A673 (cell line): ENCODE data around the gene PYGL. TPM values are rescaled to one million over a fixed set of nuclear protein-coding genes. Genes with fewer than 3 reads are reported as not detected.

ENCODE experiments used
- BruUV-seq: library from RNA; stranded (reverse); fragments of 400-500 nt; replicated peaks from 2 replicates; lab custom pipeline; 2021; lab: Mats Ljungman, UMichigan
- CTCF ChIA-PET: fragments of 300-600 bp; sonication (Branson Sonifier 250); formaldehyde crosslinking; loops from one replicate; lab custom pipeline; 2022; ENCODE audit warnings: antibody characterized with exemption; lab: Charles Lee
- POLR2A ChIA-PET: fragments of 300-600 bp; sonication (Branson Sonifier 250); formaldehyde crosslinking; loops from one replicate; lab custom pipeline; 2022; ENCODE audit warnings: antibody characterized with exemption; ENCODE audit not compliant: low non-redundant PET; lab: Charles Lee
- DNase-seq: peaks from one replicate; pipeline ENCODE4 v3.0.0-alpha.2; 2015; ENCODE audit warnings: low spot score
- H3K27ac ChIP-seq: fragments of 200-600 bp; sonication (generic); 2 replicates; pipeline ENCODE4 v1.5.1; 2016; ENCODE audit warnings: mixed run types, low read depth, mild to moderate bottlenecking, mixed read lengths, antibody characterized with exemption, low read length; ENCODE audit not compliant: poor library complexity, severe bottlenecking
- H3K27me3 ChIP-seq: fragments of 200-600 bp; sonication (generic); replicated peaks from 2 replicates; pipeline ENCODE4 v1.6.1; 2017; ENCODE audit warnings: mixed run types, low read depth, mild to moderate bottlenecking, mixed read lengths, antibody characterized with exemption, low read length; ENCODE audit not compliant: insufficient read depth, poor library complexity
- H3K36me3 ChIP-seq: fragments of 200-600 bp; sonication (generic); 2 replicates; pipeline ENCODE4 v1.6.1; 2016; ENCODE audit warnings: mixed run types, mild to moderate bottlenecking, mixed read lengths, antibody characterized with exemption, low read length; ENCODE audit not compliant: insufficient read depth, poor library complexity, severe bottlenecking
- H3K4me1 ChIP-seq: fragments of 200-600 bp; sonication (generic); 2 replicates; pipeline ENCODE4 v1.6.1; 2017; ENCODE audit warnings: mixed run types, mild to moderate bottlenecking, mixed read lengths, antibody characterized with exemption, low read length; ENCODE audit not compliant: insufficient read depth, poor library complexity, severe bottlenecking
- H3K4me3 ChIP-seq: fragments of 200-600 bp; sonication (generic); 2 replicates; pipeline ENCODE4 v1.5.1; 2016; ENCODE audit warnings: low read depth, mixed run types, mild to moderate bottlenecking, mixed read lengths, low read length; ENCODE audit not compliant: poor library complexity, severe bottlenecking
- H3K9me3 ChIP-seq: fragments of 200-600 bp; sonication (generic); 2 replicates; pipeline ENCODE4 v1.6.1; 2016; ENCODE audit warnings: mixed run types, low read depth, mild to moderate bottlenecking, mixed read lengths, antibody characterized with exemption, low read length; ENCODE audit not compliant: poor library complexity, severe bottlenecking
- CTCF ChIP-seq: fragments of 300-800, 200-600 bp; sonication (generic); conservative IDR thresholded peaks from 2 replicates; pipeline ENCODE4 v1.5.1; 2017; ENCODE audit warnings: low read depth, mild to moderate bottlenecking, antibody characterized with exemption, low read length, moderate library complexity, mixed read lengths
- EZH2 ChIP-seq: fragments of 200-600 bp; sonication (generic); IDR thresholded peaks from 2 replicates; pipeline ENCODE4 v1.6.1; 2017; ENCODE audit warnings: borderline replicate concordance, low read depth, mild to moderate bottlenecking, mixed read lengths, antibody characterized with exemption, low read length; ENCODE audit not compliant: poor library complexity, severe bottlenecking
- intact Hi-C: fragments of 100-400 bp; cut with micrococcal nuclease; formaldehyde crosslinking; loops from one replicate; pipeline ENCODE4 v1.10.0; 2022; ENCODE audit not compliant: unreplicated experiment
- total RNA-seq: library from RNA; stranded (reverse); gene quantifications from 2 replicates; pipeline ENCODE4 v1.2.3, GENCODE V29; 2021

The PYGL gene
- total RNA-seq, 1 experiment from 2014 or later: 14.2 TPM

- no TSS peak for BruUV-seq
- no peak for TF ChIP-seq EZH2
- TF ChIP-seq CTCF: no peak
- no peak overlapping the region for H3K27ac ChIP-seq
- no peak overlapping the region for H3K4me3 ChIP-seq
- H3K36me3 ChIP-seq: no peaks in the 10 kb centered on the region
- DNase-seq: peak; percentile 10
- ChIA-PET POLR2A (interaction anchor here (0.7 kb wide), 1 partner anchor 305 kb away, joined by 3 read pairs; no protein-coding TSS in a partner anchor), CTCF (no interaction called here)
- no peaks in the 10 kb centered on the region for H3K9me3 ChIP-seq
- peaks cover 3% of the 10 kb centered on the region for H3K27me3 ChIP-seq
- no peaks in the 10 kb centered on the region for H3K4me1 ChIP-seq
- intact Hi-C loops: no loop called here
Observed at GRCh38 chr14:50864946-50865345, 79.3 kb downstream of the PYGL start.

GRCh38 chr14:50864237-50864636 is 80.0 kb downstream of the PYGL start:
- TF ChIP-seq CTCF (no peak), EZH2 (no peak)
- DNase-seq: no peak
- no TSS peak for BruUV-seq
- Histone ChIP-seq H3K4me1 (no peaks in the 10 kb centered on the region), H3K27ac (no peak overlapping the region), H3K27me3 (peaks cover 3% of the 10 kb centered on the region), H3K36me3 (no peaks in the 10 kb centered on the region), H3K9me3 (no peaks in the 10 kb centered on the region), H3K4me3 (no peak overlapping the region)
- intact Hi-C loops: no loop called here
- ChIA-PET CTCF (interaction anchor here (0.5 kb wide), 1 partner anchor 10 kb away, joined by 4 read pairs; no protein-coding TSS in a partner anchor), POLR2A (no interaction called here)

GRCh38 chr14:50862036-50862570 is 82.2 kb downstream of the PYGL start:
- H3K36me3 ChIP-seq: no peaks in the 10 kb centered on the region
- H3K9me3 ChIP-seq: no peaks in the 10 kb centered on the region
- no peaks in the 10 kb centered on the region for H3K4me1 ChIP-seq
- H3K27me3 ChIP-seq: no peaks in the 10 kb centered on the region
- no peak overlapping the region for H3K27ac ChIP-seq
- intact Hi-C loops: no loop called here
- ChIA-PET CTCF (no interaction called here), POLR2A (no interaction called here)
- DNase-seq: no peak
- BruUV-seq: no TSS peak
- no peak for TF ChIP-seq EZH2
- TF ChIP-seq CTCF: no peak
- H3K4me3 ChIP-seq: no peak overlapping the region
